Measurements from ENCODE around the gene PRKG1. TPM values are rescaled to one million over a fixed set of nuclear protein-coding genes. Genes with fewer than 3 reads are reported as not detected.

Gene PRKG1
- total RNA-seq, 2 donors from 2014 or later: 1.3 to 2.7 TPM

DNA sequence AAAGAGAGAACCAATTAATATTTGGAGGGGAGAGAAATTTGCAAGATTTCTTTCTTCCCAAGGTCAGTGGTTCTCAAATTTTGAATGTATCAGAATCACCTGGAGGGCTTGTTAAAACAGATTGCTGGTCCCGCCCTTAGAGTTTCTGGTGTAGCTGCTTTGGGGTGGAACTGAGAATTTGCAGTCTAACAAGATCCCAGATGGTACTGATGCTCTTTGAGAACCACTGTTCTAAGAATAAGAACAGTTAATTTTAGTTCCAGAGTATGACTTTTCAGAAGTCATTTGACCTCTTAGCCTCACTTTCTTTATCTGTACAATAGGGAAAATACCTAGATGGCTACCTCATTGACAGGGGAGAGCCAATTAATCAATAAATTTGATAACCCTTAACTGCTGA, 161.6 kb downstream of the PRKG1 start:
- peaks cover 10% of the 10 kb centered on the region for H3K27me3 ChIP-seq (ENCODE audit: control insufficient read depth, insufficient read depth, low read length, poor library complexity, severe bottlenecking)
- WGBS, 2 experiments (ENCODE audit: insufficient coverage in 1 of 2, insufficient read length in 1 of 2): 96% methylated on average over 1 of the region's 1 CpG; no CpG with 5 or more reads in 1 of the 2 experiments
- H3K9me3 ChIP-seq (ENCODE audit: control insufficient read depth, low read length): no peaks in the 10 kb centered on the region
- H3K36me3 ChIP-seq (ENCODE audit: control insufficient read depth, insufficient read depth, low read length): no peaks in the 10 kb centered on the region
- DNase-seq: no peak
- TF ChIP-seq, protein P1, sequence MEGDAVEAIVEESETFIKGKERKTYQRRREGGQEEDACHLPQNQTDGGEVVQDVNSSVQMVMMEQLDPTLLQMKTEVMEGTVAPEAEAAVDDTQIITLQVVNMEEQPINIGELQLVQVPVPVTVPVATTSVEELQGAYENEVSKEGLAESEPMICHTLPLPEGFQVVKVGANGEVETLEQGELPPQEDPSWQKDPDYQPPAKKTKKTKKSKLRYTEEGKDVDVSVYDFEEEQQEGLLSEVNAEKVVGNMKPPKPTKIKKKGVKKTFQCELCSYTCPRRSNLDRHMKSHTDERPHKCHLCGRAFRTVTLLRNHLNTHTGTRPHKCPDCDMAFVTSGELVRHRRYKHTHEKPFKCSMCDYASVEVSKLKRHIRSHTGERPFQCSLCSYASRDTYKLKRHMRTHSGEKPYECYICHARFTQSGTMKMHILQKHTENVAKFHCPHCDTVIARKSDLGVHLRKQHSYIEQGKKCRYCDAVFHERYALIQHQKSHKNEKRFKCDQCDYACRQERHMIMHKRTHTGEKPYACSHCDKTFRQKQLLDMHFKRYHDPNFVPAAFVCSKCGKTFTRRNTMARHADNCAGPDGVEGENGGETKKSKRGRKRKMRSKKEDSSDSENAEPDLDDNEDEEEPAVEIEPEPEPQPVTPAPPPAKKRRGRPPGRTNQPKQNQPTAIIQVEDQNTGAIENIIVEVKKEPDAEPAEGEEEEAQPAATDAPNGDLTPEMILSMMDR (conservative IDR thresholded peaks at IDR 0.05): no peak
- Mint-ChIP-seq H3K9me3 (no peaks in the 10 kb centered on the region), H3K36me3 (ENCODE audit: low read depth) (no peaks in the 10 kb centered on the region), H3K27me3 (ENCODE audit: insufficient read depth) (no peaks in the 10 kb centered on the region), H3K4me1 (no peaks in the 10 kb centered on the region), H3K4me3 (no peak overlapping the region), H3K27ac (no peak overlapping the region)
- no peaks in the 10 kb centered on the region for H3K4me1 ChIP-seq (ENCODE audit: control insufficient read depth, insufficient read depth, low read length)
- no peak overlapping the region for H3K27ac ChIP-seq (ENCODE audit: low read depth, low read length)
- no peak overlapping the region for H3K4me3 ChIP-seq (ENCODE audit: low read length)
- no peak overlapping the region for H3K9ac ChIP-seq (ENCODE audit: extremely low read depth, low read length, poor library complexity, severe bottlenecking)

DNA sequence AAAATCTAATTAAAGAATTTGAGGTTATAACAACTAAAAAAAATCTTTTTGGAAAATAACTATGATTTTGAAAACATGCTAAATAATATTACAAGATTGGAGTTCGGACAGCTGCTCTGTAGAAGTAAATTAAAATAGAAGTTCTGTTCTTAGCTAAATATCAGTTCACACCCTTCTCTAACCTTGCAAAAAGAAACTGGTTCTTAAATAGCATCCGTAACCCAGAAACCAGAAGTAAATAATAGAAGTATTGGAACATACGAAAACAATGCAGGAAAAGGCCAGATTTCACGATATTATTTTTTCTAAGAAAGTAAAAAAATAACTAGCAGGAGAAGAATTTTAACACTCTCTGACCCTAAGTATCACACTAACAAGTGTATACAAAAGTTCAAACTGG, 164.7 kb downstream of the PRKG1 start:
- no peaks in the 10 kb centered on the region for H3K27me3 Mint-ChIP-seq (ENCODE audit: insufficient read depth)
- H3K4me3 Mint-ChIP-seq: no peak overlapping the region
- H3K36me3 ChIP-seq (ENCODE audit: control insufficient read depth, insufficient read depth, low read length): no peaks in the 10 kb centered on the region
- H3K36me3 Mint-ChIP-seq (ENCODE audit: low read depth): no peaks in the 10 kb centered on the region
- peaks cover 3% of the 10 kb centered on the region for H3K4me1 Mint-ChIP-seq
- no peak overlapping the region for H3K27ac ChIP-seq (ENCODE audit: low read depth, low read length)
- H3K9me3 Mint-ChIP-seq: no peaks in the 10 kb centered on the region
- DNase-seq: no peak
- TF ChIP-seq, protein P1 (conservative IDR thresholded peaks at IDR 0.05): no peak
- 94 to 100% methylated on average over 2 to 4 of the region's 4 CpGs for WGBS, 2 experiments (ENCODE audit: insufficient coverage in 1 of 2, insufficient read length in 1 of 2)
- H3K4me3 ChIP-seq (ENCODE audit: low read length): no peak overlapping the region
- H3K9ac ChIP-seq (ENCODE audit: extremely low read depth, low read length, poor library complexity, severe bottlenecking): no peak overlapping the region
- H3K4me1 ChIP-seq (ENCODE audit: control insufficient read depth, insufficient read depth, low read length): no peaks in the 10 kb centered on the region
- peaks cover 32% of the 10 kb centered on the region for H3K27me3 ChIP-seq (ENCODE audit: control insufficient read depth, insufficient read depth, low read length, poor library complexity, severe bottlenecking)
- no peaks in the 10 kb centered on the region for H3K9me3 ChIP-seq (ENCODE audit: control insufficient read depth, low read length)
- no peak overlapping the region for H3K27ac Mint-ChIP-seq

DNA sequence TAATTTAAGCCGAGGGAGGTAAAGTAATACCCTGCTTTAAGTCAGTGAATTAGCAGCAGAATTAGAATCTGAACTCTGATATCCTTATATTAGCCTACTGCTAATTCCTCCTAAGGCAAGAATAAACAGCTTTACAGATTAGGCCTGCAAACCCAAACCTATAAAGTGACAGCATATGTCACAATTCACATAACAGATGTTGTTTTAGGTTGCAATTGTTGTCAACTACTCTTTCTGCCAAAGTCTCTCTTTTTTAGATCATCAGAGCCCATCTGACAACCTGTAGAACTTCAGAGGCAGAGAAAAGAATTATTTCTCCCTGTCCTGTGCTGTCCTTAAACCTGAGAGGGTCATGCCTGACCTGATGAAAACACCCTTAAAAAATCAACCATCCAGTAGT, 167.2 kb downstream of the PRKG1 start:
- H3K9me3 Mint-ChIP-seq: no peaks in the 10 kb centered on the region
- Histone ChIP-seq H3K9ac (ENCODE audit: extremely low read depth, low read length, poor library complexity, severe bottlenecking) (no peak overlapping the region), H3K4me1 (ENCODE audit: control insufficient read depth, insufficient read depth, low read length) (peaks cover 4% of the 10 kb centered on the region), H3K4me3 (ENCODE audit: low read length) (no peak overlapping the region), H3K27me3 (ENCODE audit: control insufficient read depth, insufficient read depth, low read length, poor library complexity, severe bottlenecking) (peaks cover 32% of the 10 kb centered on the region), H3K9me3 (ENCODE audit: control insufficient read depth, low read length) (no peaks in the 10 kb centered on the region), H3K36me3 (ENCODE audit: control insufficient read depth, insufficient read depth, low read length) (no peaks in the 10 kb centered on the region), H3K27ac (ENCODE audit: low read depth, low read length) (peak overlapping the region; percentile 22)
- no peaks in the 10 kb centered on the region for H3K36me3 Mint-ChIP-seq (ENCODE audit: low read depth)
- no peak overlapping the region for H3K4me3 Mint-ChIP-seq
- no peaks in the 10 kb centered on the region for H3K27me3 Mint-ChIP-seq (ENCODE audit: insufficient read depth)
- TF ChIP-seq, protein P1 (conservative IDR thresholded peaks at IDR 0.05): no peak
- H3K27ac Mint-ChIP-seq: no peak overlapping the region
- H3K4me1 Mint-ChIP-seq: peaks cover 11% of the 10 kb centered on the region
- WGBS, 2 experiments (ENCODE audit: insufficient coverage in 1 of 2, insufficient read length in 1 of 2): 95% methylated on average over 1 of the region's 1 CpG; no CpG with 5 or more reads in 1 of the 2 experiments
- DNase-seq: no peak
